HepG2 (cell line): Measurements from ENCODE around the gene PRRT1. TPM values are rescaled to one million over a fixed set of nuclear protein-coding genes. Genes with fewer than 3 reads are reported as not detected.

Experiments
- CREM ChIP-seq, 2 experiments: sonication (generic) in 1 of 2; formaldehyde crosslinking in 1 of 2; IDR thresholded peaks; 2 replicates each; pipeline versions ENCODE4 v1.4.0 to v1.6.1; 2016 to 2020; ENCODE audit warnings: antibody characterized with exemption in 1 of 2, mild to moderate bottlenecking in 1 of 2, missing genetic modification reagents in 1 of 2
- DPF2 ChIP-seq: sonication (generic); formaldehyde crosslinking; IDR thresholded peaks from 2 replicates; pipeline ENCODE4 v1.4.0; 2020; ENCODE audit warnings: mild to moderate bottlenecking, low read depth, missing genetic modification reagents, borderline replicate concordance
- MTA1 ChIP-seq: sonication (generic); formaldehyde crosslinking; IDR thresholded peaks from 2 replicates; pipeline ENCODE4 v1.4.0; 2020; ENCODE audit warnings: missing genetic modification reagents, mild to moderate bottlenecking, borderline replicate concordance
- NFE2L2 ChIP-seq: fragments of 150-350 bp; IDR thresholded peaks from 2 replicates; pipeline ENCODE4 v1.6.1; 2014; ENCODE audit warnings: low read length
- TARDBP ChIP-seq: sonication (generic); formaldehyde crosslinking; IDR thresholded peaks from 2 replicates; pipeline ENCODE4 v1.8.0; 2022; ENCODE audit warnings: mild to moderate bottlenecking, missing genetic modification reagents
- YEATS2 ChIP-seq: sonication (generic); formaldehyde crosslinking; IDR thresholded peaks from 2 replicates; pipeline ENCODE4 v1.4.0; 2020; ENCODE audit warnings: missing genetic modification reagents, borderline replicate concordance
- ZEB1 ChIP-seq: IDR thresholded peaks from 2 replicates; pipeline ENCODE4 v1.6.1; 2012; ENCODE audit warnings: mild to moderate bottlenecking, low read depth, inconsistent platforms; ENCODE audit not compliant: insufficient replicate concordance
- ZNF546 ChIP-seq: sonication (generic); formaldehyde crosslinking; conservative IDR thresholded peaks from 2 replicates; pipeline ENCODE4 v1.8.1; 2023; ENCODE audit warnings: mild to moderate bottlenecking, missing genetic modification reagents
- ZNF570 ChIP-seq: sonication (generic); formaldehyde crosslinking; IDR thresholded peaks from 2 replicates; pipeline ENCODE4 v1.4.0; 2020; ENCODE audit warnings: mild to moderate bottlenecking, missing genetic modification reagents, borderline replicate concordance
- ZNF777 ChIP-seq: sonication (generic); formaldehyde crosslinking; IDR thresholded peaks from 2 replicates; pipeline ENCODE4 v1.4.0; 2020; ENCODE audit warnings: missing genetic modification reagents
- polyA plus RNA-seq, 8 experiments: library from polyadenylated mRNA; depleted of rRNA in 3 of 8; stranded (reverse) in 7 of 8; unstranded in 1 of 8; fragments of >200 nt; fragmentation: Illumina TruSeq in 4 of 8; extraction: Trizol in 4 of 8; gene quantifications; 2 replicates each; pipeline versions ENCODE4 v1.2.1 to v1.2.3, GENCODE V29; 2011 to 2016; ENCODE audit warnings: low read depth in 4 of 8, missing spikeins in 1 of 8, mixed read lengths in 1 of 8; ENCODE audit not compliant: insufficient read depth in 1 of 8
- total RNA-seq, 5 experiments: library from RNA; depleted of rRNA; stranded (reverse); fragments of >200 nt; fragmentation: Illumina TruSeq; extraction: Trizol; gene quantifications; 2 replicates each; pipeline ENCODE4 v1.2.3, GENCODE V29; 2016; ENCODE audit warnings: low read depth in 1 of 5
- TF ChIP-seq, protein P1 (sequence below): sonication (generic); formaldehyde crosslinking; IDR thresholded peaks from 2 replicates; pipeline ENCODE4 v1.8.0; 2022; ENCODE audit warnings: mild to moderate bottlenecking, missing genetic modification reagents; ENCODE audit not compliant: insufficient replicate concordance
- TF ChIP-seq, protein P2 (sequence below): sonication (generic); formaldehyde crosslinking; IDR thresholded peaks from 2 replicates; pipeline ENCODE4; 2020; ENCODE audit warnings: missing genetic modification reagents, mild to moderate bottlenecking, borderline replicate concordance
- TF ChIP-seq, protein P3 (sequence below): sonication (generic); formaldehyde crosslinking; IDR thresholded peaks from 2 replicates; pipeline ENCODE4 v1.5.1; 2020; ENCODE audit warnings: mild to moderate bottlenecking, moderate library complexity, missing genetic modification reagents
- TF ChIP-seq, protein P4 (sequence below): IDR thresholded peaks from 2 replicates; pipeline ENCODE4 v1.6.1; 2016; ENCODE audit warnings: low read depth, control low read depth
- TF ChIP-seq, protein P5 (sequence below): sonication (generic); formaldehyde crosslinking; IDR thresholded peaks from 2 replicates; pipeline ENCODE4 v1.4.0; 2020; ENCODE audit warnings: missing genetic modification reagents
- TF ChIP-seq, protein P6 (sequence below): sonication (generic); formaldehyde crosslinking; IDR thresholded peaks from 2 replicates; pipeline ENCODE4 v1.8.0; 2022; ENCODE audit warnings: mild to moderate bottlenecking, missing genetic modification reagents, moderate library complexity

PRRT1 gene
- total and polyA plus RNA-seq, 2 of the 13 experiments (the other 11 are each of a cell fraction or from before 2014, with no cell fraction given): 0.64 to 1.4 TPM

DNA sequence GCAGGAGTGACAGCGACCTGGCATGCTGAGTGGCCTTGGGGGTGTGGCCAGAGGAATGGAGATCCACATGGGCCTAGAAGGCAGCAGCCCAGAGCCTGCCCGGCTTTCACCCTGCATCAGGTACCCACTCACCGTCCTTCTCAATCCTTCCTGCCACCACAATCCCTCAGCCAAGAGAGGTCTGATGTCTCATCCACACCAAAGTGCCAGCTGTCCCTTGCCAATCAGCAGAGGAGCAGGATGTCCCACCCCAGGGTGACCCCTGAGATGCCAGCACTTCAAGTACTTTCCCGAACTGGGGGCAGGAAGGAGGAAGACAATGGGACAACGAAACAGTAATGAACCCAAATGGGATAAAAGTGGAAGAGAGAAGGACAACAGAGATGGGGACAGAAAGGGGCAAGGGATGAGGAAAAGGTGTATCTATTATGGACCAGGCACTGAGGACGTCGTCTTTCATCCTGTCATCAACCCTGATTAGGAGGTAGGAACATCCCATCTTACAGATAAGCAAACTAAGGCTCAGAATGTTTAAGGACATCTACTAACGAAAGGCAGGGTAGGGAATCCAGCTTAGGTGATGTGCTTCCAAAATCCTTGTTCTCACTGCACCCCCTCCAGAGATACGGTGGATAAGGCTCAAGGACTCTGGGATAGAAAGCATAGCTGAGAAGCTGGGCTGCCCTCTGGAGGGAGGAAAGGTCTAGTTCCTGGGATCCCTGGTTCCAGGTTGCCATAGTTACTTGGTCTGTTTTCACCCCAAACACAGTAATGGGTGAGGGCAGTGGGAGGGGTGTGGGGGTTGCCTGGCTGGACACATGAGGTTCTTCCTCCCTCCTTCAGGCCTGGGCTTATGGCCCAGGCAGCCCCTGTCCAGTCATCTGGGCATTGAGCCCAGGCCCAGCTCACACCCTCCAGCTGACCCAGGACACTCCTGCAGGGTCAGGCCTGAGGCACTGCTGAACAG lies 38.1 kb downstream of the PRRT1 start (continued):
- TF ChIP-seq, protein P1, sequence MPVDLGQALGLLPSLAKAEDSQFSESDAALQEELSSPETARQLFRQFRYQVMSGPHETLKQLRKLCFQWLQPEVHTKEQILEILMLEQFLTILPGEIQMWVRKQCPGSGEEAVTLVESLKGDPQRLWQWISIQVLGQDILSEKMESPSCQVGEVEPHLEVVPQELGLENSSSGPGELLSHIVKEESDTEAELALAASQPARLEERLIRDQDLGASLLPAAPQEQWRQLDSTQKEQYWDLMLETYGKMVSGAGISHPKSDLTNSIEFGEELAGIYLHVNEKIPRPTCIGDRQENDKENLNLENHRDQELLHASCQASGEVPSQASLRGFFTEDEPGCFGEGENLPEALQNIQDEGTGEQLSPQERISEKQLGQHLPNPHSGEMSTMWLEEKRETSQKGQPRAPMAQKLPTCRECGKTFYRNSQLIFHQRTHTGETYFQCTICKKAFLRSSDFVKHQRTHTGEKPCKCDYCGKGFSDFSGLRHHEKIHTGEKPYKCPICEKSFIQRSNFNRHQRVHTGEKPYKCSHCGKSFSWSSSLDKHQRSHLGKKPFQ (CRISPR knock-in tag): no peak
- TF ChIP-seq, protein P2, sequence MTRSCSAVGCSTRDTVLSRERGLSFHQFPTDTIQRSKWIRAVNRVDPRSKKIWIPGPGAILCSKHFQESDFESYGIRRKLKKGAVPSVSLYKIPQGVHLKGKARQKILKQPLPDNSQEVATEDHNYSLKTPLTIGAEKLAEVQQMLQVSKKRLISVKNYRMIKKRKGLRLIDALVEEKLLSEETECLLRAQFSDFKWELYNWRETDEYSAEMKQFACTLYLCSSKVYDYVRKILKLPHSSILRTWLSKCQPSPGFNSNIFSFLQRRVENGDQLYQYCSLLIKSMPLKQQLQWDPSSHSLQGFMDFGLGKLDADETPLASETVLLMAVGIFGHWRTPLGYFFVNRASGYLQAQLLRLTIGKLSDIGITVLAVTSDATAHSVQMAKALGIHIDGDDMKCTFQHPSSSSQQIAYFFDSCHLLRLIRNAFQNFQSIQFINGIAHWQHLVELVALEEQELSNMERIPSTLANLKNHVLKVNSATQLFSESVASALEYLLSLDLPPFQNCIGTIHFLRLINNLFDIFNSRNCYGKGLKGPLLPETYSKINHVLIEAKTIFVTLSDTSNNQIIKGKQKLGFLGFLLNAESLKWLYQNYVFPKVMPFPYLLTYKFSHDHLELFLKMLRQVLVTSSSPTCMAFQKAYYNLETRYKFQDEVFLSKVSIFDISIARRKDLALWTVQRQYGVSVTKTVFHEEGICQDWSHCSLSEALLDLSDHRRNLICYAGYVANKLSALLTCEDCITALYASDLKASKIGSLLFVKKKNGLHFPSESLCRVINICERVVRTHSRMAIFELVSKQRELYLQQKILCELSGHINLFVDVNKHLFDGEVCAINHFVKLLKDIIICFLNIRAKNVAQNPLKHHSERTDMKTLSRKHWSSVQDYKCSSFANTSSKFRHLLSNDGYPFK: no peak
- TF ChIP-seq NFE2L2 (no peak), ZNF570 (CRISPR knock-in tag) (no peak), ZNF777 (CRISPR knock-in tag) (no peak), YEATS2 (CRISPR knock-in tag) (no peak), ZEB1 (no peak), ZNF546 (CRISPR knock-in tag) (no peak), CREM (IDR thresholded peaks at IDR 0.05) (no peak), CREM (CRISPR knock-in tag; IDR thresholded peaks at IDR 0.05) (no peak), DPF2 (CRISPR knock-in tag) (no peak), MTA1 (CRISPR knock-in tag) (no peak), TARDBP (CRISPR knock-in tag) (no peak)
- TF ChIP-seq, protein P3, sequence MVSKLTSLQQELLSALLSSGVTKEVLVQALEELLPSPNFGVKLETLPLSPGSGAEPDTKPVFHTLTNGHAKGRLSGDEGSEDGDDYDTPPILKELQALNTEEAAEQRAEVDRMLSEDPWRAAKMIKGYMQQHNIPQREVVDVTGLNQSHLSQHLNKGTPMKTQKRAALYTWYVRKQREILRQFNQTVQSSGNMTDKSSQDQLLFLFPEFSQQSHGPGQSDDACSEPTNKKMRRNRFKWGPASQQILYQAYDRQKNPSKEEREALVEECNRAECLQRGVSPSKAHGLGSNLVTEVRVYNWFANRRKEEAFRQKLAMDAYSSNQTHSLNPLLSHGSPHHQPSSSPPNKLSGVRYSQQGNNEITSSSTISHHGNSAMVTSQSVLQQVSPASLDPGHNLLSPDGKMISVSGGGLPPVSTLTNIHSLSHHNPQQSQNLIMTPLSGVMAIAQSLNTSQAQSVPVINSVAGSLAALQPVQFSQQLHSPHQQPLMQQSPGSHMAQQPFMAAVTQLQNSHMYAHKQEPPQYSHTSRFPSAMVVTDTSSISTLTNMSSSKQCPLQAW (CRISPR knock-in tag): no peak
- TF ChIP-seq, protein P4, sequence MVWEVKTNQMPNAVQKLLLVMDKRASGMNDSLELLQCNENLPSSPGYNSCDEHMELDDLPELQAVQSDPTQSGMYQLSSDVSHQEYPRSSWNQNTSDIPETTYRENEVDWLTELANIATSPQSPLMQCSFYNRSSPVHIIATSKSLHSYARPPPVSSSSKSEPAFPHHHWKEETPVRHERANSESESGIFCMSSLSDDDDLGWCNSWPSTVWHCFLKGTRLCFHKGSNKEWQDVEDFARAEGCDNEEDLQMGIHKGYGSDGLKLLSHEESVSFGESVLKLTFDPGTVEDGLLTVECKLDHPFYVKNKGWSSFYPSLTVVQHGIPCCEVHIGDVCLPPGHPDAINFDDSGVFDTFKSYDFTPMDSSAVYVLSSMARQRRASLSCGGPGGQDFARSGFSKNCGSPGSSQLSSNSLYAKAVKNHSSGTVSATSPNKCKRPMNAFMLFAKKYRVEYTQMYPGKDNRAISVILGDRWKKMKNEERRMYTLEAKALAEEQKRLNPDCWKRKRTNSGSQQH (CRISPR knock-in tag): no peak
- TF ChIP-seq, protein P5, sequence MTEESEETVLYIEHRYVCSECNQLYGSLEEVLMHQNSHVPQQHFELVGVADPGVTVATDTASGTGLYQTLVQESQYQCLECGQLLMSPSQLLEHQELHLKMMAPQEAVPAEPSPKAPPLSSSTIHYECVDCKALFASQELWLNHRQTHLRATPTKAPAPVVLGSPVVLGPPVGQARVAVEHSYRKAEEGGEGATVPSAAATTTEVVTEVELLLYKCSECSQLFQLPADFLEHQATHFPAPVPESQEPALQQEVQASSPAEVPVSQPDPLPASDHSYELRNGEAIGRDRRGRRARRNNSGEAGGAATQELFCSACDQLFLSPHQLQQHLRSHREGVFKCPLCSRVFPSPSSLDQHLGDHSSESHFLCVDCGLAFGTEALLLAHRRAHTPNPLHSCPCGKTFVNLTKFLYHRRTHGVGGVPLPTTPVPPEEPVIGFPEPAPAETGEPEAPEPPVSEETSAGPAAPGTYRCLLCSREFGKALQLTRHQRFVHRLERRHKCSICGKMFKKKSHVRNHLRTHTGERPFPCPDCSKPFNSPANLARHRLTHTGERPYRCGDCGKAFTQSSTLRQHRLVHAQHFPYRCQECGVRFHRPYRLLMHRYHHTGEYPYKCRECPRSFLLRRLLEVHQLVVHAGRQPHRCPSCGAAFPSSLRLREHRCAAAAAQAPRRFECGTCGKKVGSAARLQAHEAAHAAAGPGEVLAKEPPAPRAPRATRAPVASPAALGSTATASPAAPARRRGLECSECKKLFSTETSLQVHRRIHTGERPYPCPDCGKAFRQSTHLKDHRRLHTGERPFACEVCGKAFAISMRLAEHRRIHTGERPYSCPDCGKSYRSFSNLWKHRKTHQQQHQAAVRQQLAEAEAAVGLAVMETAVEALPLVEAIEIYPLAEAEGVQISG (CRISPR knock-in tag): no peak
- TF ChIP-seq, protein P6, sequence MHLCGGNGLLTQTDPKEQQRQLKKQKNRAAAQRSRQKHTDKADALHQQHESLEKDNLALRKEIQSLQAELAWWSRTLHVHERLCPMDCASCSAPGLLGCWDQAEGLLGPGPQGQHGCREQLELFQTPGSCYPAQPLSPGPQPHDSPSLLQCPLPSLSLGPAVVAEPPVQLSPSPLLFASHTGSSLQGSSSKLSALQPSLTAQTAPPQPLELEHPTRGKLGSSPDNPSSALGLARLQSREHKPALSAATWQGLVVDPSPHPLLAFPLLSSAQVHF (CRISPR knock-in tag): no peak
